ENCODE measurements around the gene SPAG16.

Gene SPAG16

GRCh38 chr2:214135966-214136365 lies 851.7 kb downstream of the SPAG16 start:
- Histone ChIP-seq H2AK5ac (ENCODE audit: low read length) (no peak overlapping the region), H3K4me2 (ENCODE audit: low read length) (no peak overlapping the region), H3K36me3 (ENCODE audit: control insufficient read depth, insufficient read depth, low read length) (no peaks in the 10 kb centered on the region), H4K5ac (ENCODE audit: low read length) (no peak overlapping the region), H3K56ac (ENCODE audit: low read length) (no peak overlapping the region), H4K8ac (ENCODE audit: low read depth, low read length) (no peak overlapping the region), H3K4ac (ENCODE audit: low read depth, low read length) (no peak overlapping the region), H3K4me1 (ENCODE audit: control insufficient read depth, low read depth, low read length) (no peaks in the 10 kb centered on the region), H3K79me2 (ENCODE audit: control insufficient read depth, insufficient read depth, low read length) (no peaks in the 10 kb centered on the region), H3K18ac (ENCODE audit: low read length) (no peak overlapping the region), H2BK15ac (replicated peaks; ENCODE audit: low read depth) (no peak overlapping the region), H3K9ac (ENCODE audit: low read length) (no peak overlapping the region), H2BK5ac (ENCODE audit: low read length) (no peak overlapping the region), H3K4me3 (ENCODE audit: low read length) (no peak overlapping the region), H2BK120ac (ENCODE audit: low read depth, low read length) (no peak overlapping the region), H3K23ac (ENCODE audit: low read length) (no peak overlapping the region), H3K79me1 (ENCODE audit: low read length) (no peaks in the 10 kb centered on the region), H3K27ac (ENCODE audit: low read depth, low read length) (no peak overlapping the region), H3K27me3 (ENCODE audit: insufficient read depth, low read length, poor library complexity) (no peaks in the 10 kb centered on the region)
- no CpG with 5 or more reads among the region's 1 CpG for WGBS (ENCODE audit: extremely low coverage, insufficient coverage, low lambda C conversion rate)
- DNase-seq: no peak

- Histone ChIP-seq H2AK5ac (ENCODE audit: low read length) (no peak overlapping the region), H3K23ac (ENCODE audit: low read length) (no peak overlapping the region), H3K79me2 (ENCODE audit: control insufficient read depth, insufficient read depth, low read length) (no peaks in the 10 kb centered on the region), H3K4me1 (ENCODE audit: control insufficient read depth, low read depth, low read length) (no peaks in the 10 kb centered on the region), H2BK5ac (ENCODE audit: low read length) (no peak overlapping the region), H3K79me1 (ENCODE audit: low read length) (no peaks in the 10 kb centered on the region), H3K4me3 (ENCODE audit: low read length) (no peak overlapping the region), H3K9ac (ENCODE audit: low read length) (no peak overlapping the region), H2BK15ac (replicated peaks; ENCODE audit: low read depth) (no peak overlapping the region), H3K36me3 (ENCODE audit: control insufficient read depth, insufficient read depth, low read length) (no peaks in the 10 kb centered on the region), H3K4ac (ENCODE audit: low read depth, low read length) (no peak overlapping the region), H4K5ac (ENCODE audit: low read length) (no peak overlapping the region), H2BK120ac (ENCODE audit: low read depth, low read length) (no peak overlapping the region), H3K18ac (ENCODE audit: low read length) (no peak overlapping the region), H3K4me2 (ENCODE audit: low read length) (no peak overlapping the region), H3K27me3 (ENCODE audit: insufficient read depth, low read length, poor library complexity) (no peaks in the 10 kb centered on the region), H3K27ac (ENCODE audit: low read depth, low read length) (no peak overlapping the region), H4K8ac (ENCODE audit: low read depth, low read length) (no peak overlapping the region), H3K56ac (ENCODE audit: low read length) (no peak overlapping the region)
- no peak for DNase-seq
These were observed 854.5 kb downstream of the SPAG16 start for GRCh38 chr2:214138779-214139178.

- no peaks in the 10 kb centered on the region for H3K27me3 ChIP-seq (ENCODE audit: insufficient read depth, low read length, poor library complexity)
- H3K79me2 ChIP-seq (ENCODE audit: control insufficient read depth, insufficient read depth, low read length): no peaks in the 10 kb centered on the region
- no peak overlapping the region for H3K4ac ChIP-seq (ENCODE audit: low read depth, low read length)
- H3K9ac ChIP-seq (ENCODE audit: low read length): no peak overlapping the region
- H3K36me3 ChIP-seq (ENCODE audit: control insufficient read depth, insufficient read depth, low read length): no peaks in the 10 kb centered on the region
- no peak overlapping the region for H2BK120ac ChIP-seq (ENCODE audit: low read depth, low read length)
- no peak overlapping the region for H3K18ac ChIP-seq (ENCODE audit: low read length)
- no peak overlapping the region for H2BK5ac ChIP-seq (ENCODE audit: low read length)
- H3K4me3 ChIP-seq (ENCODE audit: low read length): no peak overlapping the region
- no peak overlapping the region for H3K4me2 ChIP-seq (ENCODE audit: low read length)
- no peak overlapping the region for H3K23ac ChIP-seq (ENCODE audit: low read length)
- H3K56ac ChIP-seq (ENCODE audit: low read length): no peak overlapping the region
- no peak overlapping the region for H4K5ac ChIP-seq (ENCODE audit: low read length)
- DNase-seq: no peak
- no CpG with 5 or more reads among the region's 3 CpGs for WGBS (ENCODE audit: extremely low coverage, insufficient coverage, low lambda C conversion rate)
- H3K4me1 ChIP-seq (ENCODE audit: control insufficient read depth, low read depth, low read length): no peaks in the 10 kb centered on the region
- H3K79me1 ChIP-seq (ENCODE audit: low read length): no peaks in the 10 kb centered on the region
- H2AK5ac ChIP-seq (ENCODE audit: low read length): no peak overlapping the region
- H2BK15ac ChIP-seq (replicated peaks; ENCODE audit: low read depth): no peak overlapping the region
- no peak overlapping the region for H4K8ac ChIP-seq (ENCODE audit: low read depth, low read length)
- H3K27ac ChIP-seq (ENCODE audit: low read depth, low read length): no peak overlapping the region
These were observed 855.5 kb downstream of the SPAG16 start for GRCh38 chr2:214139630-214140284.

- Histone ChIP-seq H3K56ac (ENCODE audit: low read length) (no peak overlapping the region), H3K4ac (ENCODE audit: low read depth, low read length) (no peak overlapping the region), H3K4me1 (ENCODE audit: control insufficient read depth, low read depth, low read length) (no peaks in the 10 kb centered on the region), H3K27me3 (ENCODE audit: insufficient read depth, low read length, poor library complexity) (no peaks in the 10 kb centered on the region), H2AK5ac (ENCODE audit: low read length) (no peak overlapping the region), H3K18ac (ENCODE audit: low read length) (no peak overlapping the region), H2BK15ac (replicated peaks; ENCODE audit: low read depth) (no peak overlapping the region), H3K36me3 (ENCODE audit: control insufficient read depth, insufficient read depth, low read length) (no peaks in the 10 kb centered on the region), H2BK120ac (ENCODE audit: low read depth, low read length) (no peak overlapping the region), H2BK5ac (ENCODE audit: low read length) (no peak overlapping the region), H3K4me3 (ENCODE audit: low read length) (no peak overlapping the region), H3K27ac (ENCODE audit: low read depth, low read length) (no peak overlapping the region), H3K23ac (ENCODE audit: low read length) (no peak overlapping the region), H4K8ac (ENCODE audit: low read depth, low read length) (no peak overlapping the region), H3K79me2 (ENCODE audit: control insufficient read depth, insufficient read depth, low read length) (no peaks in the 10 kb centered on the region), H3K4me2 (ENCODE audit: low read length) (no peak overlapping the region), H3K9ac (ENCODE audit: low read length) (no peak overlapping the region), H4K5ac (ENCODE audit: low read length) (no peak overlapping the region), H3K79me1 (ENCODE audit: low read length) (no peaks in the 10 kb centered on the region)
- WGBS (ENCODE audit: extremely low coverage, insufficient coverage, low lambda C conversion rate): no CpG with 5 or more reads among the region's 1 CpG
- no peak for DNase-seq
These were observed 872.7 kb downstream of the SPAG16 start for GRCh38 chr2:214156971-214157370.

- Histone ChIP-seq H2BK120ac (ENCODE audit: low read depth, low read length) (no peak overlapping the region), H3K9ac (ENCODE audit: low read length) (no peak overlapping the region)
These were observed 874.6 kb downstream of the SPAG16 start for GRCh38 chr2:214158851-214159250.

GRCh38 chr2:214169281-214169680 lies 885.0 kb downstream of the SPAG16 start:
- H4K5ac ChIP-seq (ENCODE audit: low read length): no peak overlapping the region
- H3K9ac ChIP-seq (ENCODE audit: low read length): no peak overlapping the region
- H2BK15ac ChIP-seq (replicated peaks; ENCODE audit: low read depth): no peak overlapping the region
- H3K18ac ChIP-seq (ENCODE audit: low read length): no peak overlapping the region
- no peak overlapping the region for H4K8ac ChIP-seq (ENCODE audit: low read depth, low read length)
- H3K4me2 ChIP-seq (ENCODE audit: low read length): no peak overlapping the region
- H2BK5ac ChIP-seq (ENCODE audit: low read length): no peak overlapping the region
- no peak overlapping the region for H3K23ac ChIP-seq (ENCODE audit: low read length)
- no peaks in the 10 kb centered on the region for H3K4me1 ChIP-seq (ENCODE audit: control insufficient read depth, low read depth, low read length)
- no peaks in the 10 kb centered on the region for H3K27me3 ChIP-seq (ENCODE audit: insufficient read depth, low read length, poor library complexity)
- H2BK120ac ChIP-seq (ENCODE audit: low read depth, low read length): no peak overlapping the region
- WGBS (ENCODE audit: extremely low coverage, insufficient coverage, low lambda C conversion rate): no CpG with 5 or more reads among the region's 5 CpGs
- no peak for DNase-seq
- H3K4me3 ChIP-seq (ENCODE audit: low read length): no peak overlapping the region
- H3K4ac ChIP-seq (ENCODE audit: low read depth, low read length): no peak overlapping the region
- no peak overlapping the region for H3K27ac ChIP-seq (ENCODE audit: low read depth, low read length)
- no peaks in the 10 kb centered on the region for H3K79me1 ChIP-seq (ENCODE audit: low read length)
- H3K79me2 ChIP-seq (ENCODE audit: control insufficient read depth, insufficient read depth, low read length): no peaks in the 10 kb centered on the region
- no peak overlapping the region for H2AK5ac ChIP-seq (ENCODE audit: low read length)
- no peaks in the 10 kb centered on the region for H3K36me3 ChIP-seq (ENCODE audit: control insufficient read depth, insufficient read depth, low read length)
- H3K56ac ChIP-seq (ENCODE audit: low read length): no peak overlapping the region

More at GRCh38 chr2:214158851-214159250, 874.6 kb downstream of the SPAG16 start:
- Histone ChIP-seq H3K4ac (ENCODE audit: low read depth, low read length) (no peak overlapping the region), H2BK15ac (replicated peaks; ENCODE audit: low read depth) (no peak overlapping the region), H3K27me3 (ENCODE audit: insufficient read depth, low read length, poor library complexity) (no peaks in the 10 kb centered on the region), H2BK5ac (ENCODE audit: low read length) (no peak overlapping the region), H3K36me3 (ENCODE audit: control insufficient read depth, insufficient read depth, low read length) (no peaks in the 10 kb centered on the region), H3K79me2 (ENCODE audit: control insufficient read depth, insufficient read depth, low read length) (no peaks in the 10 kb centered on the region), H2AK5ac (ENCODE audit: low read length) (no peak overlapping the region), H3K4me3 (ENCODE audit: low read length) (no peak overlapping the region), H3K79me1 (ENCODE audit: low read length) (no peaks in the 10 kb centered on the region), H3K27ac (ENCODE audit: low read depth, low read length) (no peak overlapping the region), H3K56ac (ENCODE audit: low read length) (no peak overlapping the region), H4K5ac (ENCODE audit: low read length) (no peak overlapping the region), H3K4me2 (ENCODE audit: low read length) (no peak overlapping the region), H3K4me1 (ENCODE audit: control insufficient read depth, low read depth, low read length) (no peaks in the 10 kb centered on the region), H3K23ac (ENCODE audit: low read length) (no peak overlapping the region), H3K18ac (ENCODE audit: low read length) (no peak overlapping the region), H4K8ac (ENCODE audit: low read depth, low read length) (no peak overlapping the region)
- DNase-seq: no peak
- no CpG with 5 or more reads among the region's 1 CpG for WGBS (ENCODE audit: extremely low coverage, insufficient coverage, low lambda C conversion rate)
